Astrocyte of the cerebellum (primary cell): ENCODE data around the gene SERF2.
"Not testable (repeated sequence)": the region's sequence is repeated elsewhere in the genome, so short reads cannot be mapped to it uniquely, and the experiment has no call there.

Source experiments
- DNase-seq: peaks from one replicate; pipeline ENCODE4 v3.0.0-alpha.2; 2011; ENCODE audit warnings: low read depth
- H3K4me3 ChIP-seq: 2 replicates; pipeline ENCODE4 v1.5.1; 2011; ENCODE audit warnings: mild to moderate bottlenecking, low read depth, low read length, moderate library complexity
- CTCF ChIP-seq: IDR thresholded peaks from 2 replicates; pipeline ENCODE4 v1.5.1; 2012; ENCODE audit warnings: low read length, low read depth, moderate library complexity, mild to moderate bottlenecking; ENCODE audit errors: missing control alignments
- in situ Hi-C: cut with HindIII; loops from 2 replicates; pipeline ENCODE4 v1.10.0; 2017; ENCODE audit warnings: low sequenced_read_pairs

Gene SERF2

GRCh38 chr15:43791993-43792760 lies at the start of gene SERF2:
SERF2 (plus strand) TSS chr15:43792320; CDS start chr15:43792377, 57 bp downstream.
- H3K4me3 ChIP-seq: peak within 1 kb of the TSS; percentile 99
- in situ Hi-C loops: no loop called here
- DNase-seq: peak; percentile 98
- no peak for TF ChIP-seq CTCF

DNA sequence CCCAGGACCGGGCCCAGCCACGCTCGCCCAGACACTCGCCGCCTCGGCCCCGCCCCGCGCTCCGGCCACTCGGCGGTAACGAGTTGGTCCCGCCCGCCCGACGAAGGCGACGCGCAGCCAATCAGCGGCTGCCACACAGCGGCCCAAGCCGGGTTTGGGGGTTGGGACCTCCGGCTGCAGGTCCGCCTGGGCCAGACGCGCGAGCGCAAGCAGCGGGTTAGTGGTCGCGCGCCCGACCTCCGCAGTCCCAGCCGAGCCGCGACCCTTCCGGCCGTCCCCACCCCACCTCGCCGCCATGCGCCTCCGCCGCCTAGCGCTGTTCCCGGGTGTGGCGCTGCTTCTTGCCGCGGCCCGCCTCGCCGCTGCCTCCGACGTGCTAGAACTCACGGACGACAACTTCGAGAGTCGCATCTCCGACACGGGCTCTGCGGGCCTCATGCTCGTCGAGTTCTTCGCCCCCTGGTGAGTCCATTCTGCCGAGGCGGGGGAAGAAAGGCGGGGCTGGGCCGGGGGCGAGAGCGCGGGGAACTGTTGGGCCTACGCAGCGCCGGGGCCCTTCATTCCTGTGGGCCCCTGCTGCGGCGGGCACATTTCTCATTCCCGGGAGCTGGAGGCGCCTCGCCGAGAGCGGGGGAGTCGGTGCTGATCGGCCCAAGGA lies 45.7 kb upstream of the SERF2 start, which contains the start of gene PDIA3:
Gene PDIA3 (plus strand): TSS at position 194 of the 658 bp plus-strand sequence. CDS start 102 bp downstream, at position 296.
- in situ Hi-C loops: not testable (repeated sequence)
- TF ChIP-seq CTCF: peak; percentile 14
- peak within 1 kb of the TSS; percentile 75 for H3K4me3 ChIP-seq
- peak; percentile 78 for DNase-seq

DNA sequence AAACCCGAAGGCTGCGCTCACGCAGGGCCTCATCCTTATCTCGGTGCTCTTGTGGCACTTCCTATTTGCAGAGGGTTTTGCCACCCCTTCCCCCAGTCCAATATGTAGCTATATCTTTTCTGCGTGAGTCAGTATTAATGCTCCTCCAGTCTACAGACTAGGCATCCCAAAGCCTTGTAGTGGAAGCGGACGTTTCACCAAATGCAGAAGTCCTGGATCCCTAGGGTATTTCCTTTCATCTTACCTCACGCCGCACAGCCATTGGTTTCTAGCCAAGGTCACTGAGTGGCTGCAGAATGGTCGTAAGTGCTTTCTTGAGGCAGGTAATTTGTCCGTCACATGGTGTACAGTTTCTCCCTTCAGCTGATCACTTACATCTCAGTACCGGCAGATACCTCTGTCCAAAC lies 45.2 kb upstream of the SERF2 start:
- in situ Hi-C loops, DNase-seq: not testable (repeated sequence)
- peak overlapping the region; percentile 75 for H3K4me3 ChIP-seq

DNA sequence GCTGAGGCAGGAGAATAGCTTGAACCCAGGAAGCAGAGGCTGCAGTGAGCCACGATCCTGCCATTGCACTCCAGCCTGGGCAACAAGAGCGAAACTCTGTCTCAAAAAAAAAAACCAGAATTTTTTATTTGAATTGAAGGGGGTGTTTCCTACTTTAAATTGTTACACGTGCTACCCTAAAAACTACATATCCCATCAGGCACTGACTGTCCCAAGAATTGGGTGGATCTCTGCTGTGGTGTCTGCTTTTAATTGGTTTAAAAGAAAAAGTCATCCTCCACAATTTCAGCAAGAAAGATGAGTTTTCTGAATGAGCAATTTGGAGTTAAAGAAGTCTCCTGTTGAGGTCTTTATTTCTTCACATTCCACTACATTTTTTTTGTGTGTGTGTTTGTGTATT lies 43.7 kb upstream of the SERF2 start:
- in situ Hi-C loops: no loop called here
- DNase-seq: no peak
- H3K4me3 ChIP-seq: peak overlapping the region; percentile 75
- no peak for TF ChIP-seq CTCF

GRCh38 chr15:43749690-43750345 lies 42.3 kb upstream of the SERF2 start:
- no peak for TF ChIP-seq CTCF
- no peak for DNase-seq
- in situ Hi-C loops: no loop called here
- no peak overlapping the region for H3K4me3 ChIP-seq

GRCh38 chr15:43751885-43752284 lies 40.2 kb upstream of the SERF2 start:
- DNase-seq: no peak
- in situ Hi-C loops: no loop called here
- TF ChIP-seq CTCF: no peak
- H3K4me3 ChIP-seq: no peak overlapping the region
